ENCODE data around the gene RASSF8.

DNA sequence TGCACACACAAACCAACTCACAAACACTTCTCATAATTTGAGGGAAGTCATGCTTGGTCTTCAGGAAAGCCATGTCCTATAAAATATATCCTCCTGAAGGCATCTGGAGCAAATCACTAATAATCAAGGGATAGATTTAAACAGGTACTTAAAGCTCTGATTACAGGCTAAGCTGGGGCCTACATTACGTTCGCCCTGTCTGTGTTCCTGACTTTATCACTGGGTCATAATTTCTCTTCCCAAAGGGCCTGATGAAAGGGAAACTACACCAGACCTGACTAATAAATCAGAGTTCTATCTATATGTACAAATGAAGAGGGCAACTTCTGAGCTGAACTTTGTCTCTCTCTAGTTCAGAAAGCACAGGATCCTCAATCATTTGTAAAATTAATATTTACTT, 43.9 kb upstream of the RASSF8 start:
- TF ChIP-seq GLIS3 (CRISPR knock-in tag; IDR thresholded peaks at IDR 0.05): no peak
- no peak for TF ChIP-seq PATZ1 (CRISPR knock-in tag; IDR thresholded peaks at IDR 0.05; ENCODE audit: borderline replicate concordance)
- no peak for TF ChIP-seq ESRRG (CRISPR knock-in tag; IDR thresholded peaks at IDR 0.05)
- TF ChIP-seq ZFP30 (CRISPR knock-in tag; IDR thresholded peaks at IDR 0.05): no peak
- TF ChIP-seq, protein P1, sequence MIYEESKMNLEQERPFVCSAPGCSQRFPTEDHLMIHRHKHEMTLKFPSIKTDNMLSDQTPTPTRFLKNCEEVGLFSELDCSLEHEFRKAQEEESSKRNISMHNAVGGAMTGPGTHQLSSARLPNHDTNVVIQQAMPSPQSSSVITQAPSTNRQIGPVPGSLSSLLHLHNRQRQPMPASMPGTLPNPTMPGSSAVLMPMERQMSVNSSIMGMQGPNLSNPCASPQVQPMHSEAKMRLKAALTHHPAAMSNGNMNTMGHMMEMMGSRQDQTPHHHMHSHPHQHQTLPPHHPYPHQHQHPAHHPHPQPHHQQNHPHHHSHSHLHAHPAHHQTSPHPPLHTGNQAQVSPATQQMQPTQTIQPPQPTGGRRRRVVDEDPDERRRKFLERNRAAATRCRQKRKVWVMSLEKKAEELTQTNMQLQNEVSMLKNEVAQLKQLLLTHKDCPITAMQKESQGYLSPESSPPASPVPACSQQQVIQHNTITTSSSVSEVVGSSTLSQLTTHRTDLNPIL (CRISPR knock-in tag; IDR thresholded peaks at IDR 0.05; ENCODE audit: low read depth): no peak
- no peak for TF ChIP-seq ZC3H10 (CRISPR knock-in tag; IDR thresholded peaks at IDR 0.05)
- no peak for TF ChIP-seq CSRNP3 (CRISPR knock-in tag; IDR thresholded peaks at IDR 0.05)
- no peak for TF ChIP-seq TCF4 (CRISPR knock-in tag; IDR thresholded peaks at IDR 0.05; ENCODE audit: borderline replicate concordance)
- TF ChIP-seq RARB (CRISPR knock-in tag; IDR thresholded peaks at IDR 0.05): no peak
- no peak for TF ChIP-seq OSR1 (CRISPR knock-in tag; IDR thresholded peaks at IDR 0.05)

Measured in SK-N-SH treated with all-trans-retinoic acid at 6 μM for 48 hours (cell line).